NCI-H2107 treated with DMSO at 0.1 percent for 48 hours (cell line): ENCODE measurements around the gene UNC5B.
"Not testable (repeated sequence)": the region's sequence is repeated elsewhere in the genome, so short reads cannot be mapped to it uniquely, and the experiment has no call there.

ENCODE experiments used
- DNase-seq: peaks from one replicate; lab custom pipeline; 2025; ENCODE audit not compliant: unreplicated experiment; lab: John Stamatoyannopoulos, UW

The UNC5B gene

DNA sequence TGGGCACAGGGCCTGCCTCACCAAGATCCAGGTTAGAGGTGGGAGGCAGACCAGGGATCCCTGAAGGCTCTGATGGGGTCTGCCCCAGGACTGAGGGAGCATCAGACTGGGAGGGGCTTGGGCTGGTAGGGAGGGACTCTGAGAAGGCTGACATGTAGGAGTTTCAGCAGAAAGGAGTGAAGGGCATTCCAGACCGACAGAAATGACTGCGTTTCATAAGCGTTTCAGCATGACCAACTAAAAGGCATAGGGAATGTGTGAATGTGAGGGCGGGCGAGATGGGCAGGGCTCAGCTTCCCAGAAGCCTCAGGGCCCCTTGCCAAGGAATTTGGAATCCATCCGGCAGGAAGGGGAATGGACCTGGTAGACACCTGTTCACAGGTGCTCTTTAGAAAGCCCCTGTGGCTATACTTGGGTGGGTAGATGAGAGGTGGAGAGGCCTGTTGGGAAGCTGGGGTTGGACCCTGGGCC, 81.8 kb downstream of the UNC5B start:
- DNase-seq: no peak

GRCh38 chr10:71294856-71295255, 82.5 kb downstream of the UNC5B start:
- DNase-seq: no peak

DNA sequence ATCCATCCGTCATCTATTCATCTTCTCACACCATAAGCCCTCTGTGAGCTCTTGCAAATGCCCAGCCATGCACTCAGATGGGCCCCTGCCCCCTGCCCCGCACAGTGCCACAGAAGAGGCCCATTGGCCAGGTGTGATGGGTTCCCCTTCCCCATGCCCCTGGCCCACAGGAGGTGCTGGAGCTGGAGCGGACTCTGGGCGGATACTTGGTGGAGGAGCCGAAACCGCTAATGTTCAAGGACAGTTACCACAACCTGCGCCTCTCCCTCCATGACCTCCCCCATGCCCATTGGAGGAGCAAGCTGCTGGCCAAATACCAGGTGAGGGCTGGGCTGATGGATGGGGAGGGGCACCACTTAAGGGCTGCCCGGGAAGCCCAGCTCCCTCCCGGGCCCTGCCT, 83.3 kb downstream of the UNC5B start:
- DNase-seq: no peak

GRCh38 chr10:71296086-71296485, 83.7 kb downstream of the UNC5B start:
- no peak for DNase-seq

DNA sequence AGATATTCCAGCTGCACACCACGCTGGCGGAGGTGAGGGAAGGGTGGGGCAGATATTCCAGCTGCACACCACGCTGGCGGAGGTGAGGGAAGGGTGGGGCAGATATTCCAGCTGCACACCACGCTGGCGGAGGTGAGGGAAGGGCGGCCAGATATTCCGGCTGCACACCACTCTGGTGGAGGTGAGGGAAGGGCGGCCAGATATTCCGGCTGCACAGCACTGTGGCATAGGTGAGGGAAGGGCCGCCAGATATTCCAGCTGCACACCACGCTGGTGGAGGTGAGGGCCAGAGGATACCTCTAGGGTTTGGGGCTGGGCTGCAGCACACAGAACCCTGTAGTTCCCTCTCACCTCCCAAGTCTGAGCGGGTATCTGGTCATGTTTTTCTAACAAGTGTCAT, 84.4 kb downstream of the UNC5B start:
- DNase-seq: not testable (repeated sequence)

DNA sequence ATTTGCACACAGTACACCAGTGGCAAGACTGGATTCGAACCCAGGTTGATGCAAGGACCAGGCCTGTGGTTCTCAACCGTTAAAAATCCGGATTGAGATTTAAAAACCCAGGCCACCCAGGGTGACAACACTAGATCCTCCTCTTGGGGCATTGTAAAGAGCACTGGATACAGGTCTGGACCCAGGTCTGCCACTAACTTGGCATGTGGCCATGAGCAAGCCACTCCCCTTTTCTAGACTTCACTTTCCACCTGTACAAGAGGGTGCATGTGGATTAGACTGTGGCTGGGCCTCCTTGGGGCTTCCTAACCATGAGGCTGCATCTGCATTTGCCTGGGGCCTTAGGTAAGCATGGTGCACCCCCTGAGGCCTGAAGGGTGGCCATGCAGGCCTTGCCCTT, 85.0 kb downstream of the UNC5B start:
- DNase-seq: no peak

GRCh38 chr10:71299071-71299785, 86.9 kb downstream of the UNC5B start:
- no peak for DNase-seq

- no peak for DNase-seq
Measured at GRCh38 chr10:71300555-71301370, 88.4 kb downstream of the UNC5B start.

GRCh38 chr10:71301371-71301916, 89.1 kb downstream of the UNC5B start:
- DNase-seq: no peak

DNA sequence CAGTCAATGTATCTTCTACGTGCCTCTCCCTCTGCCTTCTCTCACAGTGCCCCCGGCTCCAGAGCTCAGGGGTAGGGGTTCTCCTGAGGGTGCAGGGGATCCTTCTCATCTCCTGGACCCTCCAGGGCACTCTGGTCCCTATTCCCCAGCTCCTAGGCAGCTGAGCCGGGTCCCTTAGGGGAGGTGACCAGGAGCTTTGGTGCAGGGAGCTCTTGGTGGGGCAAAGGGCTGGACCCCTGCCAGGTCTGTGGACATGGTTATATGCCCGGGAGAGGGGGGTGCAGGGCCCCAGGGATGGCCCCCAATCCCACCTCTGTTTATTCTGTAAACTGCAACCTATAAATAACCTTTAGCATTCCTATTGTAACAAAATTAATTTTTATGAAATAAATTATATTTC, 90.1 kb downstream of the UNC5B start:
- no peak for DNase-seq

DNA sequence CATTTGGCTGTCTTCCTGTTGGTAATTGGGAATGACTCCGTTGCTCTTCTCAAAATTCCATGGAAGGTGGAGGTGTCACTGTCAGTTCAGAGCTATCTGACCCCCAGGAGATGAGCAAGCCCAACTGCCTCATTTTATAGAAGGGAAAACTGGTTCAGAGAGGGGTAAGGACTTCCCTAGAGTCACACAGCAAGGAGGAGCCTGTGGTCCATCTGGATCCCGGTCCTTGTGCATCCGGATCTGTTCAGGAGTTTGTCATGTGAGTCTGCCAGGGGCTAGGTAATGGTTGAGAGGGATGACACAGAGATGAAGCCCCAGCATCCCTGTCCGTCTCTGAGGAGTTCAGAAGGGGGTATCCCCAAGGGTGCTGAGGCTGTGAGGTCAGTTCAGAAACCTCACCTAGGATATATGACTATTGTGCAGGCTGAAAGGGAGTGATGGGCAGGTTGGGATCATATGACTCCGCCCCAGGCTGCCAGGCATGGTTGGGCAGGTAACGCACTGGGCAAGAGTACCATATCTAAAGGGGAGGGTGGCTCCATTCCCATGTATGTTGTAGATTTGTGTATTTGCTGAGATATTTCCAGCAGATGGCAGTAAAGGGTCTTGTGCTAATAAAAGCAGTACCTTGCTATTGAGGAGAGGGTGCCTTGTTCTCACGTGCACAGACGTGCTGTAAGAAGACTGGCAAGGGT, 90.7 kb downstream of the UNC5B start:
- peak; percentile 4 for DNase-seq

DNA sequence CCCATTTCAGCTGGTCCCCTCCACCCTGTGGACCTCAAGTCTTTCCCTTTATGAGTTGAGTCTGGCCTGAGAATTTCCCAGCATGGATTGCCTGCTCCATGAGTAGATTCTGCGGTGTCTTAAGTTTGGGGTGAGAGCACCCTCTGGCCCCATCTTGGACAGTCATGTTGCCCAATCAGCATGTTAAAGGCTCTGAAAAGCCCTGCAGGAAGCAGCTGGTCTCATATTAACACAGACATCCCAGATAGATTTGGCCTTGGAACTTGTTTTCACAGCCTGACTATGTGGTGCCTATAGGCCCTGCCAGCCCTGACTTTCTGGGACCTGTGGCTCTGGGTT, 91.2 kb downstream of the UNC5B start:
- no peak for DNase-seq

DNA sequence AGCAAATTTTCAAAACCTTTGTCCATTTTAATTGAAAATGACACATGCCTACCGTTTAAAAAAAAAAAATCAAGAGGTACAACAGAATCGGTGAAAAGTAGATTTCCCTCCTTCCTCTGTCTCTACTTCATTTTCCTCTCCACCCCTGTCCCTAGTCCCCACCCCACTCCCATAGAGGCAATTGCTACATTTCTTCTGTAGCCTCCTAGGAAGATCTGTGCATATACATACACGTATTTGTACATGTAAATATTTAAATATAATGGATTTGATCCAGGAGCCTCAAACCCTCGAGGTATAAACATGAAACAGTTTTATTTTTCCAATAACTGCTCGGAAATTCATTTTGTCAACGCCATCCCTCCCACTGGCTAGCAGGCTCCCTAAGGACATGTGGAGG, 92.5 kb downstream of the UNC5B start:
- no peak for DNase-seq

GRCh38 chr10:71306979-71307378, 94.6 kb downstream of the UNC5B start:
- DNase-seq: no peak

DNA sequence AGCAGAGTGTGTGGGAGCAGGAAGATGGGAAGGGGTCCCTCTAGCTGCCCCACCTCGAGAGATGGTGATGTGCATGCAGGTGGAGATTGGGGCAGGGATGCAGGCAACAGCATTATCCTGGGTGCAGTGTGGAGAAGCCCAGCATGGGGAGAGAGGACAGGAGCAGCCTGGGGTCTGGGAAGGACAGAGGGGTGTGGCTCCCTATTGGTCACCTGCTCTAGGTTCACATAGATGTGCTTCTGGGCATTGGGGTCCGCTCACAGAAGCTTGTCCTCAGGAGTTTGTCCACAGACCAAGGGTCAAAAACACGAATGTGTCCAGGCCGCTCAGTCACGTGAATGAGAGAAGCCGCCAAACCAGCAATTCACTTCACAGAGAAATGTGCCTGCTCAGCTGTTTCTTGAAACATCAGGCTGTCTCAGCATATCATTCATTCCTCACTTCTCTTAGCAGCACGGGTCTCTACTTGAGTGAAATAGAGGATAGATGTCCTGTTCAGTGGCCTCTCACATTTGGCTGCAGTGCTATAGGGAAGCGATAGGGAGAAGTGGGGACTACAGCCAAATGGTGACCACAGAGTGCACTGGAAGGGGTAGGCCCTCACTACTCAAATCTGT, 95.2 kb downstream of the UNC5B start:
- no peak for DNase-seq

GRCh38 chr10:71308244-71308643, 95.9 kb downstream of the UNC5B start:
- DNase-seq: no peak

DNA sequence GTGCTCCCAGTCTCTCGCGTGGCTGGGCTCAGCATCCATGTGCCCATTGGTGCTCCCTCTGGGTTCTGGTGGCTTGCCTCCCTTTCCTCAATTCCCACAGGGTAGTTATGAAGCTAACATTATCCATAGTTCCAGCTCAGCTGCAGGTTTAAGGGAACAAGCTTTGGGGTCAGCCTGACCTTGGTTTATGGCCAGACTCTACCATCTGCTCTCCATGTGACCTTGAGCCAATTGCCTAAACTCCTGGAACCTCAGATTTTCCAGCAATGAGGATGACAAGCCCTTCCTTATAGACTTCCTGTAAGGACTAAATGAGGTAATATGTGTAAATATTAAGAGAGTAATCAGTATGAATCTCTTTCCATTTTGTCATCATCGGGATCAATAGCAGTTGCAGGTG, 96.6 kb downstream of the UNC5B start:
- no peak for DNase-seq

DNA sequence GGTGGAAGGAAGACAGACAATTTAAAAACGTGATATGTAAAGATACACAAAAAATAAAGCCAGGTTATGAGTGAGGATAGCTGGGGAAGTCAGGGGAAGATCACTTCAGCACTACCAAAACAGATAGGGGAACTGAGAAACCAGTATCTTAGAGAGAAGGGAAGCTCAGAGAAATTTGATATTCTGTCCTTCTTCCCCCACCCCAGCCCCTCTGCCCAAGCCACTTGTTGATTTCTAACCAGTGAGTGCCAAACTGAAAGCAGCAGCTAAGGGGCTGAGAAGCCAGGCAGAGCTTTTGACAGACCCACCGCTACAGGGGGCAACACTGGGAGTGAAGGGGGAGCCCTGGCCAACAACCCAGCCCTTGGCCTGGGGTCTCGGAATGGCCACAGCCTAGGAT, 97.5 kb downstream of the UNC5B start:
- DNase-seq: no peak

GRCh38 chr10:71312220-71312619, 99.8 kb downstream of the UNC5B start:
- no peak for DNase-seq

DNA sequence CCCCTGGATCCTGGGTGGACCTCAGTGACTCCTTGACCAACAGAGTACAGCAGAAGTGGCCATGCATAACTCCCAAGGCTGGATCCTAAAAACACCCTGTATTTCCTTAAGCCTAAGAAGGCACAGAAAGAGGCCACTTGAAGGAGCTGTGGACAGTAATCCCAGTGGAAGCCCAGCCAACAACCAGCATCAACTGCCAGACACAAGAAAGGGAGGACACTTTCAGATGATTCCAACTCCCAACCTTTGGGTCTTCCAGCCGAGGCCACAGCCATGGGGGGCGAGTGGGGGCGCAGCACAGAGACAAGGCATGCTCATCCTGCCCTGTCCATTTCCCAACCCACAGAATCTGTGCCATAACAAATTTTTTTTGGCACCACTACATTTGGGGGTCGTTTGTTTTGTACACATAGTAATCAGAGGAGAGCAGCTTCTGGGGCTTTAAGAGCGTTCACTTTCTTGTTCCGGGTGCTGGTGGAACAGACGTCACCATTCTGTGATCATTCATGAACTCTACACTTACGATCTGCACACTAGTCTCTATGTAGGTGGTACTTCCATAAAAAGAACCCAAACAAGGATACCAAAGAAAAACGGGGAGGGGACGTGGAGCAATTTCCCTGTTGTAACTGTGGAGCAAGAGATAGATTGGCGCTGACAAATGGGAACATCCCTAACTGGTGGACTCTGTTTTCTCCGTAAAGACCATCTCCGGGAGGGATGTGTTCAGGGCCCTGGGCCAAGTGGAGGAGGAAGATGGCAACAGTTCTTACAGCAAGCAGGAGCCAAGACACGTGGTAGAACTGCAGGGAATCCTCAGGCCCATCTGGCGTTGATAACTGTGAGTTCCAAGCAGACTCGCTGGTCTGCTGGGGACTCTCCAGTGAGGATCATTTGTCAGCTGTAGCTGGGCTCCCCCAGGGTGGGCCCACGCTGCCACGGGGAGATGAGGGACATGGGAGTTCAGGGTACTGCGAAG, 100.7 kb downstream of the UNC5B start:
- no peak for DNase-seq
